Panc1 (cell line): ENCODE results near the gene CCDC127. TPM values are rescaled to one million over a fixed set of nuclear protein-coding genes. Genes with fewer than 3 reads are reported as not detected.

Source experiments
- ATAC-seq: fragments of 200-7000 bp; cut with Tn5 transposase; 2 replicates; pipeline ENCODE4 v1.9.1; 2020; ENCODE audit warnings: mild to moderate bottlenecking, moderate library complexity
- BruUV-seq: library from RNA; stranded (reverse); fragments of 400-500 nt; replicated peaks from 2 replicates; lab custom pipeline; 2021; lab: Mats Ljungman, UMichigan
- CTCF ChIA-PET: fragments of 300-600 bp; sonication (Branson Sonifier 250); formaldehyde crosslinking; loops from one replicate; lab custom pipeline; 2022; ENCODE audit warnings: antibody characterized with exemption; lab: Charles Lee
- POLR2A ChIA-PET: fragments of 300-600 bp; sonication (Branson Sonifier 250); formaldehyde crosslinking; loops from one replicate; lab custom pipeline; 2022; ENCODE audit warnings: antibody characterized with exemption; lab: Charles Lee
- DNase-seq: peaks from one replicate; pipeline ENCODE4 v3.0.0-alpha.2; 2010; ENCODE audit warnings: low read depth, low spot score
- H3K27ac ChIP-seq: 2 replicates; pipeline ENCODE4 v1.5.1; 2011; ENCODE audit warnings: mild to moderate bottlenecking, low read length, inconsistent platforms
- H3K27me3 ChIP-seq: fragments of 200-500 bp; sonication (Bioruptor generic); 2 replicates; pipeline ENCODE4 v1.6.0; 2014; ENCODE audit warnings: low read length, inconsistent platforms; ENCODE audit not compliant: control insufficient read depth, insufficient read depth
- H3K36me3 ChIP-seq: fragments of 200-500 bp; sonication (Bioruptor generic); 2 replicates; pipeline ENCODE4 v1.5.1; 2014; ENCODE audit warnings: inconsistent platforms, mild to moderate bottlenecking, low read length, moderate library complexity; ENCODE audit not compliant: control insufficient read depth, insufficient read depth
- H3K4me1 ChIP-seq: 2 replicates; pipeline ENCODE4 v1.5.1; 2011; ENCODE audit warnings: inconsistent platforms, mild to moderate bottlenecking, low read length, moderate library complexity; ENCODE audit not compliant: control insufficient read depth, insufficient read depth
- H3K4me3 ChIP-seq, 2 experiments: 2 replicates each; pipeline ENCODE4 v1.5.1; 2011 to 2012; ENCODE audit warnings: low read depth in 2 of 2, low read length in 2 of 2, mild to moderate bottlenecking in 2 of 2, inconsistent platforms in 1 of 2, moderate library complexity in 1 of 2
- H3K9me3 ChIP-seq: fragments of 200-500 bp; sonication (Bioruptor generic); 2 replicates; pipeline ENCODE4 v1.5.1; 2014; ENCODE audit warnings: low read depth, mild to moderate bottlenecking, inconsistent platforms, low read length, moderate library complexity; ENCODE audit not compliant: control insufficient read depth, insufficient read depth
- POLR2AphosphoS5 ChIP-seq: IDR thresholded peaks from 2 replicates; pipeline ENCODE4 v1.6.1; 2012; ENCODE audit warnings: mild to moderate bottlenecking, low read depth, low read length, moderate library complexity
- REST ChIP-seq, 2 experiments: IDR thresholded peaks; 2 replicates each; pipeline ENCODE4 v1.6.1; 2011 to 2012; ENCODE audit warnings: low read depth in 2 of 2, control low read depth in 1 of 2, low read length in 1 of 2, mild to moderate bottlenecking in 1 of 2, moderate library complexity in 1 of 2; ENCODE audit not compliant: insufficient read depth in 1 of 2
- SIN3A ChIP-seq: IDR thresholded peaks from 2 replicates; pipeline ENCODE4 v1.6.1; 2012; ENCODE audit warnings: low read depth, mild to moderate bottlenecking, low read length, moderate library complexity, borderline replicate concordance; ENCODE audit not compliant: insufficient read depth
- TCF7L2 ChIP-seq: IDR thresholded peaks from 2 replicates; pipeline ENCODE4 v1.6.1; 2011; ENCODE audit warnings: mild to moderate bottlenecking, low read depth, low read length, inconsistent platforms
- in situ Hi-C: cut with HindIII; loops from 2 replicates; pipeline ENCODE4 v1.10.0; 2016; ENCODE audit warnings: low sequenced_read_pairs, low pct_unique_long_range_greater_than_20kb
- intact Hi-C: fragments of 100-400 bp; cut with micrococcal nuclease; formaldehyde crosslinking; loops from one replicate; pipeline ENCODE4 v1.10.0; 2022; ENCODE audit not compliant: unreplicated experiment
- total RNA-seq: library from RNA; stranded (reverse); gene quantifications from one replicate; pipeline ENCODE4 v1.2.1, GENCODE V29; 2021; ENCODE audit not compliant: unreplicated experiment
- TF ChIP-seq, protein P1 (sequence below): fragments of 450-650 bp; IDR thresholded peaks from 2 replicates; pipeline ENCODE4 v1.5.1; 2017; ENCODE audit warnings: mild to moderate bottlenecking

CCDC127 gene
- total RNA-seq, 1 experiment from 2014 or later, result 8.1 TPM

DNA sequence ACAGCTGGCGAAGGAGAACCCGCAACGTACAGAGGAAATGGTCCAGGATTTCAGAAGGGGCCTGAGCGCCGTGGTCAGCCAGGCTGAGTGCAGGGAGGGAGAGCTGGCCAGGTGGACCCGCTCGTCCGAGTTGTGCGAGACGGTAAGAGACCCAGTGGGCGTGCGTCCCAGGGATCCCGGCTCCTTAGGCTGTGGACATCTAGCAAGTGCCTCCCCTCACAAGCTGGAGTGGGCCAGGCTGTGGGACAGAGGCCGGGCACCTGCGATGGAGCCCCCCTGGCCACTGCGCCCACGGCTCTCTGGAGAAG is 56.2 kb downstream of the CCDC127 start:
- H3K27me3 ChIP-seq, result no peaks in the 10 kb centered on the region
- ChIA-PET CTCF (no interaction called here), POLR2A (no interaction called here)
- peaks cover 1% of the 10 kb centered on the region; the same call in 1 of the 2 replicates for H3K4me1 ChIP-seq
- no TSS peak for BruUV-seq
- intact Hi-C loops (no loop called here), in situ Hi-C loops (no loop called here)
- TF ChIP-seq TCF7L2 (no peak), POLR2AphosphoS5 (no peak), REST (IDR thresholded peaks at IDR 0.05; ENCODE audit: insufficient read depth in 1 of 2, low read depth in 2 of 2, low read length in 1 of 2) (no peak), SIN3A (no peak)
- TF ChIP-seq, protein P1, sequence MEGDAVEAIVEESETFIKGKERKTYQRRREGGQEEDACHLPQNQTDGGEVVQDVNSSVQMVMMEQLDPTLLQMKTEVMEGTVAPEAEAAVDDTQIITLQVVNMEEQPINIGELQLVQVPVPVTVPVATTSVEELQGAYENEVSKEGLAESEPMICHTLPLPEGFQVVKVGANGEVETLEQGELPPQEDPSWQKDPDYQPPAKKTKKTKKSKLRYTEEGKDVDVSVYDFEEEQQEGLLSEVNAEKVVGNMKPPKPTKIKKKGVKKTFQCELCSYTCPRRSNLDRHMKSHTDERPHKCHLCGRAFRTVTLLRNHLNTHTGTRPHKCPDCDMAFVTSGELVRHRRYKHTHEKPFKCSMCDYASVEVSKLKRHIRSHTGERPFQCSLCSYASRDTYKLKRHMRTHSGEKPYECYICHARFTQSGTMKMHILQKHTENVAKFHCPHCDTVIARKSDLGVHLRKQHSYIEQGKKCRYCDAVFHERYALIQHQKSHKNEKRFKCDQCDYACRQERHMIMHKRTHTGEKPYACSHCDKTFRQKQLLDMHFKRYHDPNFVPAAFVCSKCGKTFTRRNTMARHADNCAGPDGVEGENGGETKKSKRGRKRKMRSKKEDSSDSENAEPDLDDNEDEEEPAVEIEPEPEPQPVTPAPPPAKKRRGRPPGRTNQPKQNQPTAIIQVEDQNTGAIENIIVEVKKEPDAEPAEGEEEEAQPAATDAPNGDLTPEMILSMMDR, result no peak
- no peaks in the 10 kb centered on the region for H3K36me3 ChIP-seq
- H3K9me3 ChIP-seq, result no peaks in the 10 kb centered on the region
- ATAC-seq (no peak), DNase-seq (no peak)
- no peak overlapping the region for H3K4me3 ChIP-seq
- H3K27ac ChIP-seq, result no peak overlapping the region

DNA sequence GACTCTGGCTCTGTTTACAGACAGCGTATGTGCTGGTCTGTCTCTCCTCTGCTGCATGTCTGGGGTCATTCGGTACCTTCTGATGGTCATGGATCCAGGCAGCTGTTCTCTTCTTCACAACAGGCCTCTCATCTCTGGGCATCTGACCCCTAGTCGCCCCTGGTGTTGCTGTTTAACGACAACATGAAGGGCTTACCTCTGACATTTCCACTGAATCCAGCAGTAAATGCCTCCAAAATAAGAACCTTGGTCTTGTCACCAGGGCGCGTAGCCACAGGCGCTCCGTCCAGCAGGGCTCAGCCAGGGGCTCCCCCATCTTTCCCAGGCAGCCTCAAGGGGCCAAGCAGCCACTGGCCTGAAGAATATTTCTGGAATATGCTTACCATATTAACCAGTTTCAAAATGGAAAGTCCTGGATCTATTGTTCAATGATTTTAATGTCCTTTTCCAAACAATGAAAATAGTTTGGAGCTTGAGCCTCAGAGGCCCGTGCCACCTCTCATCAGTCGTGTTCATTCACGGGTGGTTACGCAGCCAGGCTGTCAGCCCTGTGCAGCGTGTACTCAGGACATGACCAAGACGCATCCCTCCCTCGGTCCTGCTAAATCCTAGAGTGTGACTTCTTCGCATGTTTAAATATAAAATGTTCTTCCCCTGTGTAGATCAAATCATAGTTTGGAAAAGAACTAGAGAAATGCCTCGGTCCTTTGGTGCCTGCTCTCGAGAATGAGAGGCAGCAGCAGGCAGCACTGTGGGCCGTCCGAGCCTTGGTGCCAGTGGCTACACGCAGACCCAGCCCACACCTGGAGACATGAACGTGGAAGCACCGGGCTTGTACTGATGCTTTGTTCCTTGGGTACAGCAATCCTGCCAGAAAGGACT is 56.8 kb downstream of the CCDC127 start:
- Histone ChIP-seq H3K4me1 (no peaks in the 10 kb centered on the region), H3K27me3 (no peaks in the 10 kb centered on the region)
- BruUV-seq, result no TSS peak

More for the DNA sequence above, 56.8 kb downstream of the CCDC127 start:
- no peak overlapping the region for H3K4me3 ChIP-seq
- DNase-seq (no peak), ATAC-seq (no peak)
- no peak overlapping the region for H3K27ac ChIP-seq
- H3K36me3 ChIP-seq, result no peaks in the 10 kb centered on the region
- TF ChIP-seq REST (IDR thresholded peaks at IDR 0.05; ENCODE audit: insufficient read depth in 1 of 2, low read depth in 2 of 2, low read length in 1 of 2) (no peak), POLR2AphosphoS5 (no peak), SIN3A (no peak)
- intact Hi-C loops, result no loop called here
- ChIA-PET CTCF (no interaction called here), POLR2A (no interaction called here)
- H3K9me3 ChIP-seq, result no peaks in the 10 kb centered on the region
- in situ Hi-C loops, result no loop called here
